K562 (cell line): ENCODE results near the gene SND1. TPM values are rescaled to one million over a fixed set of nuclear protein-coding genes. Genes with fewer than 3 reads are reported as not detected.

Source experiments
- ATAC-seq: fragments of 200-7000 bp; cut with Tn5 transposase; 3 replicates; pipeline ENCODE4 v1.9.1; 2020; ENCODE audit warnings: moderate library complexity
- BruUV-seq: library from RNA; stranded (reverse); fragments of 400-500 nt; replicated peaks from 2 replicates; lab custom pipeline; 2021; lab: Mats Ljungman, UMichigan
- CTCF ChIA-PET: fragments of 300-600 bp; formaldehyde crosslinking; extraction: SDS; loops from one replicate; lab custom pipeline; 2021; ENCODE audit warnings: low intra/inter-chr PET ratio; lab: Yijun Ruan, JAX
- POLR2A ChIA-PET: fragments of 300-600, 350-650 bp; sonication (Branson Sonifier 250); formaldehyde crosslinking; extraction: SDS; loops from one replicate; lab custom pipeline; 2021; ENCODE audit warnings: antibody characterized with exemption, inconsistent platforms; lab: Yijun Ruan, JAX
- DNase-seq, 4 experiments: peaks; one replicate each; pipeline versions ENCODE4 v3.0.0 to v3.0.0-alpha.2; 2011 to 2018; ENCODE audit warnings: low spot score in 3 of 4, mixed read lengths in 3 of 4; ENCODE audit errors: extremely low read depth in 1 of 4
- FAIRE-seq: peaks from 2 replicates; lab custom pipeline; 2011; peaks lifted over from hg19 to GRCh38; lab: Jason Lieb, UNC
- H2AFZ ChIP-seq: 2 replicates; pipeline ENCODE4 v1.6.0; 2011; ENCODE audit warnings: low read depth, low read length, control low read depth, inconsistent platforms
- H3K27ac ChIP-seq: fragments of 200-600 bp; 3 replicates; pipeline ENCODE4 v1.8.0; 2011; ENCODE audit warnings: low read depth, mild to moderate bottlenecking, control low read depth, inconsistent platforms, low read length, moderate library complexity, mixed read lengths; ENCODE audit errors: extremely low read depth
- H3K27me3 ChIP-seq, 2 experiments: fragments of 300-600 bp in 1 of 2; 2 replicates in 1 of 2; 3 replicates in 1 of 2; pipeline versions ENCODE4 v1.6.0 to v1.8.0; 2011; ENCODE audit warnings: inconsistent platforms in 2 of 2, low read length in 2 of 2, mild to moderate bottlenecking in 1 of 2, mixed read lengths in 1 of 2, moderate library complexity in 1 of 2; ENCODE audit not compliant: control insufficient read depth in 2 of 2, insufficient read depth in 2 of 2
- H3K36me3 ChIP-seq: fragments of 300-600 bp; 3 replicates; pipeline ENCODE4 v1.8.0; 2011; ENCODE audit warnings: mild to moderate bottlenecking, low read length, inconsistent platforms; ENCODE audit not compliant: control insufficient read depth, insufficient read depth
- H3K4me1 ChIP-seq, 2 experiments: fragments of 200-600 bp in 1 of 2; replicated peaks in 1 of 2; 2 replicates in 1 of 2; 3 replicates in 1 of 2; pipeline versions ENCODE4 v1.5.1 to v1.8.0; 2011; ENCODE audit warnings: inconsistent platforms in 2 of 2, low read length in 2 of 2, mild to moderate bottlenecking in 1 of 2, mixed read lengths in 1 of 2, moderate library complexity in 1 of 2; ENCODE audit not compliant: control insufficient read depth in 2 of 2, insufficient read depth in 2 of 2
- H3K4me2 ChIP-seq: 2 replicates; pipeline ENCODE4 v1.6.1; 2011; ENCODE audit warnings: low read length, control low read depth, inconsistent platforms, mixed read lengths; ENCODE audit not compliant: insufficient read depth
- H3K4me3 ChIP-seq: fragments of 200-600 bp; sonication (generic), shearing (Covaris generic); 2 replicates; pipeline ENCODE4 v1.5.1; 2016; ENCODE audit warnings: control low read depth, inconsistent platforms
- H3K79me2 ChIP-seq: fragments of 200-600 bp; 3 replicates; pipeline ENCODE4 v1.8.0; 2011; ENCODE audit warnings: low read length, inconsistent platforms; ENCODE audit not compliant: control insufficient read depth, insufficient read depth
- H3K9ac ChIP-seq, 2 experiments: 2 replicates each; pipeline versions ENCODE4 v1.6.0 to v1.6.1; 2011; ENCODE audit warnings: low read depth in 2 of 2, low read length in 2 of 2, control low read depth in 1 of 2, inconsistent platforms in 1 of 2, mild to moderate bottlenecking in 1 of 2, mixed read lengths in 1 of 2; ENCODE audit not compliant: insufficient read depth in 1 of 2
- H3K9me1 ChIP-seq: one replicate; pipeline ENCODE4 v1.6.0; 2011; ENCODE audit warnings: inconsistent platforms, mild to moderate bottlenecking, low read length, moderate library complexity; ENCODE audit not compliant: control insufficient read depth, insufficient read depth
- H3K9me3 ChIP-seq: replicated peaks from 2 replicates; pipeline ENCODE4 v1.5.1; 2011; ENCODE audit warnings: low read depth, low read length, inconsistent platforms; ENCODE audit not compliant: control insufficient read depth, insufficient read depth
- H4K20me1 ChIP-seq: replicated peaks from 2 replicates; pipeline ENCODE4 v1.6.1; 2011; ENCODE audit warnings: low read length, inconsistent platforms, mixed read lengths; ENCODE audit not compliant: control insufficient read depth, insufficient read depth
- CBX5 ChIP-seq: IDR thresholded peaks from 2 replicates; pipeline ENCODE4 v1.6.1; 2014; ENCODE audit warnings: low read depth, borderline replicate concordance
- CCNT2 ChIP-seq: IDR thresholded peaks from 2 replicates; pipeline ENCODE4 v1.6.1; 2011; ENCODE audit warnings: borderline replicate concordance, low read depth, mild to moderate bottlenecking, moderate library complexity, mixed read lengths, low read length; ENCODE audit not compliant: insufficient read length; ENCODE audit errors: extremely low read depth
- CREBBP ChIP-seq: IDR thresholded peaks from one replicate; pipeline ENCODE4 v1.6.1; 2012; ENCODE audit warnings: low read depth, mild to moderate bottlenecking, control low read depth, inconsistent platforms, low read length
- ELF4 ChIP-seq: fragments of 450-650 bp; formaldehyde crosslinking; IDR thresholded peaks from 2 replicates; pipeline ENCODE4 v1.4.0; 2022; ENCODE audit warnings: missing genetic modification characterization
- GABPA ChIP-seq: fragments of 200-800 bp; sonication (Bioruptor generic); conservative IDR thresholded peaks from 2 replicates; pipeline ENCODE4 v1.6.1; 2016; ENCODE audit warnings: low read depth, missing genetic modification characterization, missing compliant biosample characterization
- KDM4B ChIP-seq, 2 experiments: fragments of 450-650 bp in 1 of 2; sonication (generic) in 1 of 2; IDR thresholded peaks; 2 replicates each; pipeline ENCODE4 v1.6.1; 2016 to 2017; ENCODE audit warnings: borderline replicate concordance in 2 of 2, antibody characterized with exemption in 1 of 2, low read depth in 1 of 2, mild to moderate bottlenecking in 1 of 2
- MYBL2 ChIP-seq, 2 experiments: fragments of 450-650 bp in 1 of 2; sonication (generic) in 1 of 2; formaldehyde crosslinking in 1 of 2; IDR thresholded peaks; 2 replicates each; pipeline versions ENCODE4 v1.6.1 to v1.8.1; 2017 to 2022; ENCODE audit warnings: borderline replicate concordance in 1 of 2, inconsistent platforms in 1 of 2, low read depth in 1 of 2, mild to moderate bottlenecking in 1 of 2, missing genetic modification reagents in 1 of 2, moderate library complexity in 1 of 2
- PTRF ChIP-seq: fragments of 450-650 bp; IDR thresholded peaks from 2 replicates; pipeline ENCODE4 v1.6.1; 2016; ENCODE audit warnings: mild to moderate bottlenecking, missing genetic modification characterization, missing compliant biosample characterization
- SMAD3 ChIP-seq: fragments of 450-650 bp; formaldehyde crosslinking; conservative IDR thresholded peaks from 2 replicates; pipeline ENCODE4 v1.4.0; 2020; ENCODE audit warnings: mild to moderate bottlenecking
- SMARCA4 ChIP-seq: fragments of 450-650 bp; IDR thresholded peaks from 2 replicates; pipeline ENCODE4 v1.6.1; 2016
- SOX6 ChIP-seq: fragments of 450-650 bp; IDR thresholded peaks from 2 replicates; pipeline ENCODE4 v1.6.1; 2014; ENCODE audit warnings: mild to moderate bottlenecking
- TAF1 ChIP-seq: IDR thresholded peaks from 2 replicates; pipeline ENCODE4 v1.6.1; 2011; ENCODE audit warnings: mild to moderate bottlenecking, low read length, moderate library complexity; ENCODE audit not compliant: insufficient read depth, control insufficient read depth, severe bottlenecking; ENCODE audit errors: extremely low read depth
- THAP7 ChIP-seq: fragments of 250-450 bp; sonication (Bioruptor Pico); IDR thresholded peaks from 2 replicates; pipeline ENCODE4 v1.5.0; 2021
- TRIM24 ChIP-seq, 2 experiments: fragments of 450-650 bp; IDR thresholded peaks; 2 replicates each; pipeline ENCODE4 v1.6.1; 2016
- ZNF644 ChIP-seq: fragments of 200-800 bp; sonication (Bioruptor generic); IDR thresholded peaks from 2 replicates; pipeline ENCODE4 v1.6.1; 2016; ENCODE audit warnings: low read depth, missing genetic modification characterization, missing compliant biosample characterization
- WGBS: fragments of 100-300 bp; shearing (Covaris generic); methylation state at CpG from one replicate; pipeline ENCODE4 v1.1.6; 2016; ENCODE audit warnings: low coverage, mixed read lengths; ENCODE audit not compliant: insufficient coverage; ENCODE audit errors: missing lambda C conversion rate; 5-methylcytosine and 5-hydroxymethylcytosine counted together
- in situ Hi-C: fragments of 300-500 bp; cut with MboI; formaldehyde crosslinking; loops from 4 replicates; pipeline ENCODE4 v1.15.0; 2018; ENCODE audit warnings: inconsistent platforms, mixed read lengths
- intact Hi-C: fragments of 100-400 bp; cut with micrococcal nuclease; formaldehyde crosslinking; loops from 2 replicates; pipeline ENCODE4 v1.14.2; 2022
- polyA plus RNA-seq, 8 experiments: library from polyadenylated mRNA; depleted of rRNA in 4 of 8; stranded (reverse) in 5 of 8; unstranded in 3 of 8; fragments of >200 nt; fragmentation: Nextera tagmentation in 2 of 8; fragmentation: Illumina TruSeq in 1 of 8; extraction: Ambion mirVana in 2 of 8; extraction: Trizol in 1 of 8; gene quantifications; 2 replicates each; pipeline versions ENCODE4 v1.2.1 to v1.2.3, GENCODE V29; 2011 to 2014; ENCODE audit warnings: inconsistent platforms in 1 of 8, missing spikeins in 1 of 8
- total RNA-seq, 7 experiments: library from RNA; depleted of rRNA in 6 of 7; stranded (reverse); fragments of >200 nt in 6 of 7; fragmentation: Illumina TruSeq in 2 of 7; extraction: Trizol in 2 of 7; gene quantifications; 2 replicates each; pipeline versions ENCODE4 v1.2.1 to v1.2.3, GENCODE V29; 2011 to 2021; ENCODE audit warnings: low replicate concordance in 1 of 7
- TF ChIP-seq, protein P1 (sequence below): fragments of 250-450 bp; sonication (Bioruptor Pico); IDR thresholded peaks from 2 replicates; pipeline ENCODE4 v1.5.1; 2021; ENCODE audit warnings: mild to moderate bottlenecking
- TF ChIP-seq, protein P2 (sequence below): sonication (generic); formaldehyde crosslinking; IDR thresholded peaks from 2 replicates; pipeline ENCODE4 v1.8.1; 2022; ENCODE audit warnings: missing genetic modification reagents

Gene SND1
- total and polyA plus RNA-seq, 9 of the 15 experiments (the other 6 are each of a cell fraction or from before 2014, with no cell fraction given) = 46.5 to 307 (median 191) TPM

DNA sequence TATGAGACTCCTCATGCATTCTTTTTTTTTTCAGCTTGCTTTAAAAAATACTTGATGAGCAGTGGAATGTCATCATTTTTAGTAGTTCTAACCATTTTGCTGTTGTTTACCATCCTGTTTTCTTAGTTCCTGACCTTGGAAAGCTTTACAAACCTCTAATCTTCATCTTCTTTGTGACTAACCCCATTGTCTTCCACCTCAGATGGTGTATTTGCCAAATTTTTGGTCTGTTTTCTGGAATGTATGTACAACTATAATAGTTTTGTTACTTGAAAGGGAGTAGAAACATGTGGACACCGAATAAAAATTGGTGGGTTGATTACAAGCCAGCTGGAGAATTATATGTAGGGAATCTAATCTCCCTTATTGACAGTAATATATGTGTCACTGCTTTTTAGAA is 172.7 kb downstream of the SND1 start (continued):
- TF ChIP-seq CREBBP (no peak), SMAD3 (CRISPR knock-in tag) (no peak), CBX5 (no peak)

DNA sequence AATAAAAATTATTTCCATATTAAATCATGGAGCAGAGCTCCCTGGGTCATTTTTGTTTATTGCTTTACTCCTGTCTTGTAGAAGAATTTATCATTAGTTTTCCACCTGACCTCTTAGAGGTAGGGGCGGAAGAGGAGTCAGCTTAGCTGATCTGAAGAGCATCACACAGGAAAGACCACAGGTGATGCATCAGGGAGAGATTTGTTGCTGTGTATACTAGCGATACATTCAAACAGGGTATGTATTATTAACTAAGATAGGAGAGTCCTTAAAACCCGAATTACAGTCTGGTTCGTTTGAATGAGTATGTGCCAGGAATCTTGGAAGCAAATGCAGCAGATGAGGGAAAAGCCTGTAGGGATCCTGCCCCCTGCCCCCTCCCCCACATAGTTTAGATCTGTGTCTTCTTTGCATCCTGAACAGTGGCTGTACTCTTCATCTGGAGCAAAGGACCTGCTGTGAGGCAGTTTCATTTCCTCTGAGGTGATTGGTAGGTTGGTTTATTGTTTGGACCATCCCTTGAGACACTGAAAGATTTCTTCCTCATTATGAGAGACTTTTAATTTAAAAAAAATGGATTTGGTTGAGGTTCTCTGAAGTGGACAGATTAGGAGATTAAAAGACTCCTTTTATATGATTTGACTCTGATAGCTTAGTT is 177.0 kb downstream of the SND1 start:
- Histone ChIP-seq H3K9me1 (no peaks in the 10 kb centered on the region), H3K27me3 (no peaks in the 10 kb centered on the region), H3K9ac (no peak overlapping the region), H3K4me2 (no peak overlapping the region), H3K79me2 (peaks cover 37% of the 10 kb centered on the region), H3K9me3 (no peaks in the 10 kb centered on the region), H4K20me1 (no peaks in the 10 kb centered on the region), H3K4me3 (no peak overlapping the region), H2AFZ (no peak overlapping the region), H3K4me1 (no peaks in the 10 kb centered on the region; a peak in 1 of 5 replicates), H3K36me3 (peaks cover 19% of the 10 kb centered on the region; the same call in 2 of the 3 replicates), H3K27ac (no peak overlapping the region)
- no peak for ATAC-seq
- intact Hi-C loops (no loop called here), in situ Hi-C loops (loop anchor here (10.0 kb wide), 1 partner anchor 1696 kb away; no protein-coding TSS in a partner anchor)
- POLR2A ChIA-PET = interaction anchor here (0.6 to 1.1 kb wide), 2 partner anchors 10 to 317 kb away, joined by 3 read pairs; no protein-coding TSS in a partner anchor
- no peak for FAIRE-seq
- CTCF ChIA-PET = no interaction called here
- no peak for DNase-seq
- 80% methylated on average over 4 of the region's 4 CpGs for WGBS
- no TSS peak for BruUV-seq
- TF ChIP-seq CCNT2 (no peak), TAF1 (no peak), SMARCA4 (no peak), KDM4B (IDR thresholded peaks at IDR 0.05; ENCODE audit: borderline replicate concordance in 2 of 2, low read depth in 1 of 2) (no peak), PTRF (no peak), MYBL2 (IDR thresholded peaks at IDR 0.05; ENCODE audit: low read depth) (no peak), MYBL2 (CRISPR knock-in tag; IDR thresholded peaks at IDR 0.05; ENCODE audit: borderline replicate concordance) (no peak), ZNF644 (tag) (no peak), THAP7 (CRISPR knock-in tag) (no peak), TRIM24 (IDR thresholded peaks at IDR 0.05) (no peak), ELF4 (CRISPR knock-in tag) (no peak), GABPA (no peak), SOX6 (no peak)
- TF ChIP-seq, protein P1, sequence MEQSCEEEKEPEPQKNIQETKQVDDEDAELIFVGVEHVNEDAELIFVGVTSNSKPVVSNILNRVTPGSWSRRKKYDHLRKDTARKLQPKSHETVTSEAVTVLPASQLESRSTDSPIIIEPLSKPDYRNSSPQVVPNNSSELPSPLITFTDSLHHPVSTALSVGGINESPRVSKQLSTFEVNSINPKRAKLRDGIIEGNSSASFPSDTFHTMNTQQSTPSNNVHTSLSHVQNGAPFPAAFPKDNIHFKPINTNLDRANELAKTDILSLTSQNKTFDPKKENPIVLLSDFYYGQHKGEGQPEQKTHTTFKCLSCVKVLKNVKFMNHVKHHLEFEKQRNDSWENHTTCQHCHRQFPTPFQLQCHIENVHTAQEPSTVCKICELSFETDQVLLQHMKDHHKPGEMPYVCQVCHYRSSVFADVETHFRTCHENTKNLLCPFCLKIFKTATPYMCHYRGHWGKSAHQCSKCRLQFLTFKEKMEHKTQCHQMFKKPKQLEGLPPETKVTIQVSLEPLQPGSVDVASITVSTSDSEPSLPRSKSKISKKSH (CRISPR knock-in tag) = no peak
- TF ChIP-seq, protein P2, sequence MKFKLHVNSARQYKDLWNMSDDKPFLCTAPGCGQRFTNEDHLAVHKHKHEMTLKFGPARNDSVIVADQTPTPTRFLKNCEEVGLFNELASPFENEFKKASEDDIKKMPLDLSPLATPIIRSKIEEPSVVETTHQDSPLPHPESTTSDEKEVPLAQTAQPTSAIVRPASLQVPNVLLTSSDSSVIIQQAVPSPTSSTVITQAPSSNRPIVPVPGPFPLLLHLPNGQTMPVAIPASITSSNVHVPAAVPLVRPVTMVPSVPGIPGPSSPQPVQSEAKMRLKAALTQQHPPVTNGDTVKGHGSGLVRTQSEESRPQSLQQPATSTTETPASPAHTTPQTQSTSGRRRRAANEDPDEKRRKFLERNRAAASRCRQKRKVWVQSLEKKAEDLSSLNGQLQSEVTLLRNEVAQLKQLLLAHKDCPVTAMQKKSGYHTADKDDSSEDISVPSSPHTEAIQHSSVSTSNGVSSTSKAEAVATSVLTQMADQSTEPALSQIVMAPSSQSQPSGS (CRISPR knock-in tag) = no peak
